Stimulated activated CD8-positive, alpha-beta memory T cell treated with anti-CD3 and anti-CD28 coated beads, Interleukin-15, amount 100 ng/mL, for 1 hour (primary cell): Measurements from ENCODE around the gene APOL5.
"Not testable (repeated sequence)": the region's sequence is repeated elsewhere in the genome, so short reads cannot be mapped to it uniquely, and the experiment has no call there.

Experiments
- DNase-seq: peaks from one replicate; pipeline ENCODE4 v3.0.0-alpha.2; 2020; ENCODE audit warnings: low read depth

Gene APOL5

DNA sequence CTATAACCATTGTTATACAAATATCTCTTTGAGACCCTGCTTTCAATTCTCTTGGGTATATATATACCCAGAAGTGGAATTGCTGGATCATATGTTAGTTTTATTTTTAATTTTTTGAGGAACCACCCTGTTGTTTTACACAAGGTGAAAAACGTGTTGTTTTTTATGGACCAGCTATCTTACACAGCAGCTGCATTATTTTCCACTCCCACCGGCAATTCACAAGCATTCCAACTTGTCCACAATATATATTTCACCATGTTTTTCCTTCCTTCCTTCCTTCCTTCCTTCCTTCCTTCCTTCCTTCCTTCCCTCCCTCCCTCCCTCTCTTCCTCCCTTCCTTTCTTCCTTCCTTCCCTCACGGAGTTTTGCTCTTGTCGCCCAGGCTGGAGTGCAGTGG is 6.3 kb upstream of the APOL5 start:
- no peak for DNase-seq

DNA sequence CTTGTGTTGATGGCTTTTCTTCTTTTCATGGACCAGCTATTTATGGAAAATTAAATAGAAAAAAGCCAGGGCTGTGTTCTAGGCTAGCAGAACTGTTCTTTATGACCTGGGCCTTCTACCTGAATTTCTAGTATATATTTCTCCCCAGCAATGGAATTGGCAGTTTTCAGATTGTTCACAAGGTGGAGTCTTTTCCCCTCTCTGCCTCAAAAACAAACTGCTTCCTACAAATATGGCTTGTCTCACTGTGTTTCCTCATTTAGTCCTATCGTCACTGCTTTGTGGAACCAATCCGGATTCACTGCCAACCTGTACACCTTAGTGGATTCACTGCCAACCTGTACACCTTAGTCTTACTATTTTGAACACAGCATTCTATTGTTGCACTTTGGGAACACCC is 5.0 kb upstream of the APOL5 start:
- no peak for DNase-seq

DNA sequence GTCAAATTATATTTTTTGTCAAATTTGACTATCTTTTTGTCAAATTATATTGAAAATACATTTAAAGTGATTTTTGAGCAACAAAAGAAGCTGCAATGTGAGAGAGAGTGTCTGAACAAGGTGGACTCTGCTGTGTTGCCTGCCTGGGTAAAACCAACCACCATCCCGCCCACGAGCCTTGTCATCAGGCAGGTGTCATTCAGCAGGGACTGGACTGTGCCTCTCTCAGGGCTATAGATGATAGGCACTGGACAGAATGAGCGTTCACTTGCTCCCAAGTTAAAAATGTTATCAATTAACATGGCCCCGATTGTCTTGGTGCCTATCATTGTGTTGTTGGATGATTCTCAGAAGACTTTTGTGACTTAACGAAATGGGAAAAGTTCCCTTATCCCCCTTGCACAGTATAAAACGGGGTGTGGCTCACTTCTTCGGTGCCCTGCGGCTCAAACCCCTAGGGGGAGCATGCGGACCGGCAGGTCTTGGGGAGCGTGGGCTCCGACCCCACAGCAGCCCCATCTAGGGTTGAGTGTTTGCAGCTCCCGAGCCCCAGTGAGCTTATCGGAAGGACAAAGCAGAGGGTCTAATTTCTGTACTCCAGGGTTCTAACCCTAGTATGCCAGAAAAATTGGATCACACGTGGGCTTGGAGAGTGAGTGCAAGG is 1.7 kb downstream of the APOL5 start:
- DNase-seq = no peak

DNA sequence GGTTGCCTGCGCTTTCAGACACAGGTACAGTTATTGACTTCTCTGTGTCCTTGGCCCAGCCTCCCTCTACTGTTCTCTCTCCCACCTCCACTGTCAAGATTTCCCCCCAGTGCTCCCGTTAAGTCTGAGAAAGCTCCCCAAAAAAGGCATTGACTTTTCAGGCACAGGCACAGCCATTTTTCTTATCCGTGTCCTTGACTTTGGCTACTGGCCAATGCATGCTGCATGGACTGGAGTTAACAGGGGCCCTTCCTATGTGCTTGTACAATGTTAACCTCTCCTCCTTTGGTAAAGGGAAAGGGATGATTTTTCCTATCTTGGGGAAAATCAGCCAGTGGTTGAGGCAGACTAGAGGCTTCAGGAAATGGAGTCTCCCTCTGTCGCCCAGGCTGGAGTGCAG is 4.3 kb downstream of the APOL5 start:
- no peak for DNase-seq

- no peak for DNase-seq
Measured at GRCh38 chr22:35725521-35725920, 7.8 kb downstream of the APOL5 start.

DNA sequence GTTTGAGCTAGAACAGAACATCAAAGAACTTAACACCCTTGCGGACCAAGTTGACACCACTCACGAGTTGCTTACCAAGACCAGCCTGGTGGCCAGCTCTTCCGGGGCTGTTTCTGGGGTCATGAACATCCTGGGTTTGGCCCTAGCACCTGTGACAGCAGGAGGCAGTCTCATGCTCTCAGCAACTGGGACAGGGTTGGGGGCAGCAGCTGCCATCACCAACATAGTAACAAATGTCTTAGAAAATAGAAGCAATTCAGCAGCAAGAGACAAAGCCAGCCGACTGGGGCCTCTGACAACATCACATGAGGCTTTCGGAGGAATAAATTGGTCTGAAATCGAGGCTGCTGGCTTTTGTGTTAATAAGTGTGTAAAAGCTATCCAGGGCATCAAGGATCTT is 8.7 kb downstream of the APOL5 start:
- DNase-seq = no peak

DNA sequence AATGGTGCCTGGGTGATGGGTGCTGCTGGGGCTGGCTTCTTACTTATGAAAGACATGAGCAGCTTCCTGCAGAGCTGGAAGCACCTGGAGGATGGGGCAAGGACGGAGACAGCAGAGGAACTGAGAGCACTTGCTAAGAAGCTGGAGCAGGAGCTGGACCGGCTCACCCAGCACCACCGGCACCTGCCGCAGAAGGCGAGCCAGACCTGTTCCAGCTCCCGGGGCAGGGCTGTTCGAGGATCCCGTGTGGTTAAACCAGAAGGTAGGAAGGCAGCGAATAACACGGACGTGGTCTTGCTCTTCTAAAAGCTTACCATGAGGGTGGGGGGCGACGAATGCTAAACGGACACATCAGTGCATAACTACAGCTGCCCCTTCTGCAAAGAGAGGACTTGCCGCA is 9.3 kb downstream of the APOL5 start:
- no peak for DNase-seq

DNA sequence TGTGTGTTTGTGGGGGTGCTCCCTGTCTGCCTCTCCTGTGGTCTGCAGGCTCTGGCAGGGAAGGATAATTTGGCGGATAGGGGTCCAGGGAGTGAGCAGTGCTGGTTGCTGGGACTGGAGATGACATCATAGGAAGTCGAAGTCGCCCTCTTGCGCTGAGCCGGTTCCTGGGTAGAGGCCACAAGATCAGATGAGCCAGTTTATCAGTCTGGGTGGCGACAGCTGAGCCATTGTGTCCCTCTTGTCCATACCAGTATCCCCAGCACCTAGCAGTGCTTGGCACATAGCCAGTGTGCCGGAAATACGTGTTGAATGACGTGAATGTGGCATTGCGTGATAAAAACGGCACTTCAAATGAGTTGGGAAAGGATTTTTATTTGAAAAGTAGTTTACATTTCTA is 9.8 kb downstream of the APOL5 start:
- DNase-seq = no peak

DNA sequence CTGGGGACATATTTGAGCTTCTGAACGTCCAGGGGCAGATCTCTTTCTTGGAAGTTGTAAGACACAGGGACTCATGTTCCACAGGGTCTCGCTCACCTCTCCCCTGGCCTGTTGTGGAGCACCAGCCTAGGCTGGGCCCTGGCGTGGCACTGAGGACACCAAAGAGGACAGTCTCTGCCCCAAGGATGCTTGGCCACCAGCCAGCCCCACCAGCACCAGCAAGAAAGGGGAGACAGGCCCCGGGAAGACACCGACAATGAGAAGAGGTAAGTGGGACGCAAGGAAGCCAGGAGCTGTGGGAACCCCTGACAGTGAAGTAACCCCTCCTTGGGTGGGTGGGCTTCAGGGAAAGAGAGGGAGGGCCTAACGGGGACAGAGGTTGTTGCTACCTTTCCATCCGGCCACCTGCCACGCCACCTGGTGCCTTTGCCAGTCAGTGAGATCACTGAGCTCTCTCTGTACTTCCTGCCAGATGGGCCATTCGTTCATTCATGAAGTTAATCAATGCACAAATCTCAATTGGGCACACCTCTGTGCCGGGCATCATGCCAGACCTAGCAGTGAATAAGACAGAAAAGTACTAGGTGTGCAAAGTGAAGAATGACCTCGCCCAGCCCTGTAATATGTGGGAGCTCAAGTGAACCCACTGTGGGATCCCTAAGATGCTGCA is 11.1 kb downstream of the APOL5 start:
- no peak for DNase-seq

DNA sequence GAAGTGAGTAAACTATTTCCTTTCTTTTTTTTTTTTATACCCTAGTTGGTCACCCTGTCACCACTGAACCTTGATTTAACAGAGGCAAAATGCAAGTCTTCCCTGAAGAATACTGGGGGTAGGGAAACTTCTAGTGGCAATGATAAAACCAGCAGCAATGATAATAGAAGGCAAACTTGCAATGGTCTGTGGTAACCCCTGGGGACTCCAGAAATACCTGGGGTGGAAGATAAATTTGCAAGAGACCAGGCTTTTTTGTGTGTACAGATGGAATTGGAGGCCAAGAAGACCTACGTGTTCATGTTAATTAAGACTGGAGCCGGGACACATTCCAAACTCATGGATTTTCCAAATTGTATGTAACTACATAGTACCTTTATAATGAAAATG is 11.6 kb downstream of the APOL5 start:
- no peak for DNase-seq

DNA sequence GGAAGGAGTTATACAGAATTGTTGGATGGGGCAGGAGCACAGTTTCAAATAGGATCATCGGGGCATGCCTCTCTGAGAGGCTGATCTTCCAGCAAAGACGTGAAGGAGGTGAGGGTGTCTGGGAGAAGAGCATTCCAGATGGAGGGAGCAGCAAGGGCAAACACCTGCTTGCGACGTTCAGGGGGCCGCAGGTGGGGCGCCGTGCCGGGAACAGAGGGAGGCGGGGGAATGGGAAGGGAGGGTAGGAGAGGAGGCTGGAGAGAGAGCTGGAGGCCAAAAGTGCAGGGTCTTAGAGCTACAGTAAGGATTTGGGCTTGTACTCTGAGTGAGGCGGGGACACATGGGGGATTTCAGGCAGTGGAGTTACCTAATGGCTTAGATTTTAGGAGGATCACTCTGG is 13.6 kb downstream of the APOL5 start:
- DNase-seq = no peak

DNA sequence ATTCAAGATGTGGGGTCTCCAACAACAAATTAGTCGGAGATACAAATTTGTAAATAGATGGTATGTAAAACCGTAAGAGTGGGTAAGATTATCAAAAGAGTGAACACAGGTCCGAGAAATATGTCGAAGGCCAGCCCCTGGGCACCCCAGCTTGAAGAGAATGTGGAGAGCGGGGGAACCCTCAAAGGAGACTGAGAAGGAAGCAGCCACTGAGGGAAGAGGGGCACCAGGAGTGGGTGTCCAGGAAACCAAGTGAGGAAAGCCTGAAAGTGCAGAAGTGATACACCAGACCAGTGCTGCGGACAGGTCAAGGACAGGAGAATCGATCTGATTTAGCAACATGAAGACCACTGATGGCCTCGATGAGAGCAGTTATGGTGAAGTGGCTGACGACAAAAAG is 14.4 kb downstream of the APOL5 start:
- no peak for DNase-seq

GRCh38 chr22:35733036-35733435 is 15.4 kb downstream of the APOL5 start:
- DNase-seq = no peak

DNA sequence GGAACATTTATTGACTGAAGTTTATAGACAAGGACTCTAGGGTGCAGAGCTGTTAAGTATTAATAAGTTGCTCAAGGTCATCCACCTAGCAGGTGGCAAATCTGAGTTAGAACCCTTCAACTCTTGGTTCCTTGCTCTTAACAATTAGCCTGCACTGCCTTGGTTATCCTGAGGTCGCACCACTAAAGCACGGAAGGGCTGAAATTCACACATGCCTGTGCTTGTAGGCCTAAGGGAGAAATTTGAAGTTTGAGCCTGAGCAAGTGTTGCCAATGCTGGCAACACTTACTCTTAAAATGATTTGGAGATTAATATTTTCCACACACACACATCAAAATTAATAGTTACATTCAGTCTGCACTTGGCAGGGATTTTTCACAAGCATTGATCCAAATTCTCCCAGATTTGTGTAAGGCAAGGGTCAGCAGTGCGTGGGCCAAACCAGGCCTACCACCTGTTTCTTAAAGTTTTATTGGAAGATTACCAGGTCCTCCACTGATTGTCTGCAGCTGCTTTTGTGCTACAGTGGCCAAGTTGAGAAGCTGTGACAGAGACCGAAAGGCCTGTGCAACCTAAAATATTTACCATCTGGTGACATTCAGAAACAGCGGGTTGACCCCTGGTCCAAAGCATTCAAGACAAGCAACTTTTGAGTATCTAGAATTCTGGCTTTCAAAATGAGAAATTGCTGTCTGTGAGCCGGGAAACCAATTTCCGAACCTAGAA is 16.3 kb downstream of the APOL5 start:
- DNase-seq = no peak

DNA sequence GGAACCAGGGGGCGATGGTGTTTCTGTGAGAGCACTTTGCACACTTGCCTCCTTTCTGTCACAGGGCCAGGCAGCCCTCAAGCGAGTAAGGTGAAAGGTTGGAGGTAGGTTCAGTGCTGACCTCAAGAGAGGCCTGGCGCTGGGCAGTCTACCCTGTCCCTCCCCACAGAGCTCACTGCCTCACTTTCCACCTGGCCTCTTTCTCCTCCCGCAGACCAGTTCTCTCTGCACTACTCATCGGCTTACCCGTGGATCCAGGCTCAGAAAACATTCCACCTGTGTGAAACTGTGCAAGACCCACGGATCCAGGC is 16.8 kb downstream of the APOL5 start:
- no peak for DNase-seq

- DNase-seq = no peak
Measured at GRCh38 chr22:35735542-35735941, 17.9 kb downstream of the APOL5 start.

DNA sequence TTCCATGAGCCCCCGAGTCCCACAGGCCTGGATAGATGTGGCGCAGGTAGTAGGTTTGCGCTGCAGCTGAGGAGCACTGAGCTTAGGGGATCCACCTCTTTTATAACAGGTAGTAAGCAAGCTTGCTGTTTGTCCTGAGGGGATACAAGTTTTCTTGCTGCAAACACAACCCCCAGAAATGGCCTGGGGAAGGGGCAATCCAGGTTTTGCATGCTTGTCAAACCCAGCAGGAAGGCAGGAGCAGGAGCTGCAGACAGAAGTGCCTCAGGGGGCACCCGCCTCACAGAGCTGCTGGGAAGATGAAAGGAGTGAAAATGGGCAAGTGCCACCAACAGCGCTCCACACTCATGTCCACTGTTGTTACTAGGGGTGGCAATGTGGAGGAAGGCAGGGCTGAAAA is 18.5 kb downstream of the APOL5 start:
- no peak for DNase-seq

GRCh38 chr22:35736701-35737100 is 19.0 kb downstream of the APOL5 start:
- no peak for DNase-seq

DNA sequence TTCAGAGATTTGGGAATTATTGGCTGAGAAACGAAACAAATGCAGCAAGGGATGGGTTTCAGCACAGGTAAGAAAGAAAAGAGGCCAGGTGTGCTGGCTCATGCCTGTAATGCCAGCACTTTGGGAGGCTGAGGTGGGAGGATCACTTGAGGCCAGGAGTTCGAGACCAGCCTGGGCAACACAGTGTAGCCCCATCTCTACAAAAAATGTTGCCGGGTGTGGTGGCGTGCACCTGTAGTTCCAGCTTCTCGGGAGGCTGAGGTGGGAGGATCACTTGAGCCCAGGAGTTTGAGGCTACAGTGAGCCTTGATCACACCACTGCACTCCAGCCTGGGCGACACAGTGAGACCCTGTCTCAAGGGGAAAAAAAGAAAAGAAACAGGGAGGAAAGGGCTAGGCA is 20.2 kb downstream of the APOL5 start:
- DNase-seq = not testable (repeated sequence)

- DNase-seq = no peak
Measured at GRCh38 chr22:35739076-35739930, 21.6 kb downstream of the APOL5 start.

DNA sequence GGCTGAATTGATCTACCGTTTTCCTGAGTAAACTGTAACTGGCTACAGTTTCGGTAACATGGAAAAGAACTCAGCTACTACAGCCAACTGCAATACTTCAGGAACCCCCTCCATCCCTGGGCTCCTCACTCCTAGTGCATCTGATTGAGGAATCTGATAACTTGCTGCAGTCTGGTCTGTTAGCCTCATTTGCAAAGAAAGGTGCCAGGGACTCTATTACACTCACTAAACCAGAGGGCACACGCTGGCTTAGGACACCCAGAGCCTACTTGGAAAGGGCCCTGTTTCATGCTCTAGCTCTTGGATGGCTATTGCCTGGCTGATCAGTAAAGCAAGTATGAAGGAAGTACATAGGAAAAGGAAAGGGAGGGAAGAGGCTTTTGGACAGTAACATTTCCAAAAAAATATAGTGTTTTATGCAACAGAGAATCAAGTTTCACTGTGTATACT is 22.3 kb downstream of the APOL5 start:
- DNase-seq = no peak

DNA sequence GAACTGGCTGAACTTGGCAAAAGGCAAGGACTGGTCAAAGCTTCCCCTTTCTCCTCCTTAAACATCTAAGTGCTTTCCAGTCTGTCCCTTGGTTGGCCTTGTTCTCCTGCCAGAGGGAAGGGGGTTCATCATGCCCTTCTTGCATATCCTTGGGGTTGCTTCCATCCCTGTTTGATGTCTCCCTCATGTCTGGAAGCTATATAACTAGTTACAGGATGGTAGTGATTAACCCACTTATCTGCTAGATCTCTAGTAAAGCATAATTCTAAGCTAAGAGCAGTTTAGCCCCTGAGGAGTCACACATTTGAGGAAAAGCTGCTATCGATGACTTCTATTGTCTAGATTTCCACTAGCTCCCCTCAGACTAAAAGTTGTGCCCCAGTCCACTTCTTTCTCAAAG is 22.9 kb downstream of the APOL5 start:
- DNase-seq = no peak
